NCI-H2196 treated with DMSO at 0.1 percent for 48 hours (cell line): ENCODE data around the gene ODF4.
A peak's percentile ranks its signal among the peaks of the same experiment; 100 is the strongest.

ENCODE experiments used
- DNase-seq: peaks from one replicate; lab custom pipeline; 2025; ENCODE audit not compliant: unreplicated experiment; lab: John Stamatoyannopoulos, UW

Gene ODF4, protein sequence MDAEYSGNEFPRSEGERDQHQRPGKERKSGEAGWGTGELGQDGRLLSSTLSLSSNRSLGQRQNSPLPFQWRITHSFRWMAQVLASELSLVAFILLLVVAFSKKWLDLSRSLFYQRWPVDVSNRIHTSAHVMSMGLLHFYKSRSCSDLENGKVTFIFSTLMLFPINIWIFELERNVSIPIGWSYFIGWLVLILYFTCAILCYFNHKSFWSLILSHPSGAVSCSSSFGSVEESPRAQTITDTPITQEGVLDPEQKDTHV

DNA sequence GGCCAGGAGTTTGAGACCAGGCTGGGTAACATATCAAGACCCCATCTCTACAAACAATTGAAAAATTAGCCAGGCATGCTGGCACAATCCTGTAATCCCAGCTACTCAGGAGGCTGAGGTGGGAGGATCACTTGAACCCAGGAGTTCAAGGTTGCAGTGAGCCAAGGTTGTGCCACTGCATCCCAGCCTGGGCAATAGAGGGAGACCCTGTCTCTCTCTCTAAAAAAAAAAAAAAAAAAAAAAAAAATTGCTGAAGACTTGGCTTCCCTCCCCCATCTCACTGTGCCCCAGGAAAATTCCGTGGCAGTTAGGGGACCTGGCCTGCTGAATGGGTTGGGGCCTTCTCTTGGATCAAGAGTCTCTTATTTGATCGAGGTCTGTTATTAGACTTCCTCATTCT, at the start of gene ODF4:
ODF4 (plus strand) TSS at position 301 of the 400 bp plus-strand sequence. CDS start 212 bp downstream, outside the sequence.
- DNase-seq: no peak

DNA sequence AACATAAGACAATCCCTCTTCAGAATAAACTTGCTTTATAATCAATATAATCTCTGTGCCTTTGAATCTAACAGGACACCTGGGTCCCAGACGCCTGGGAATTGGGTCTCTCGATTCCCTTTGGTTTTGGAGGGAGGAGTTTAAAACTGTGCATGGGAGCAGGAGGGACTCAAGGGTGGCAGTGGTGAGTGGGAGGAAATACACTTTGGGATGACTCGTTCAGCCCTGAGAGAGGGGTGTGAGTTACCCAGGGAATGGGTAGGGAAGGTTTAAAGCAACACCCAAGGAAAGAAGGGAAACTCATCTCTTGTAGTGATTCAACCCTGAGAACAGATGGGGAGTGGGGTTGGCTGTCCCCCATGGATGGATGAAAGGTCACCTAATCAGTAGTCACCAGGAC, 49.6 kb upstream of the ODF4 start:
- no peak for DNase-seq

DNA sequence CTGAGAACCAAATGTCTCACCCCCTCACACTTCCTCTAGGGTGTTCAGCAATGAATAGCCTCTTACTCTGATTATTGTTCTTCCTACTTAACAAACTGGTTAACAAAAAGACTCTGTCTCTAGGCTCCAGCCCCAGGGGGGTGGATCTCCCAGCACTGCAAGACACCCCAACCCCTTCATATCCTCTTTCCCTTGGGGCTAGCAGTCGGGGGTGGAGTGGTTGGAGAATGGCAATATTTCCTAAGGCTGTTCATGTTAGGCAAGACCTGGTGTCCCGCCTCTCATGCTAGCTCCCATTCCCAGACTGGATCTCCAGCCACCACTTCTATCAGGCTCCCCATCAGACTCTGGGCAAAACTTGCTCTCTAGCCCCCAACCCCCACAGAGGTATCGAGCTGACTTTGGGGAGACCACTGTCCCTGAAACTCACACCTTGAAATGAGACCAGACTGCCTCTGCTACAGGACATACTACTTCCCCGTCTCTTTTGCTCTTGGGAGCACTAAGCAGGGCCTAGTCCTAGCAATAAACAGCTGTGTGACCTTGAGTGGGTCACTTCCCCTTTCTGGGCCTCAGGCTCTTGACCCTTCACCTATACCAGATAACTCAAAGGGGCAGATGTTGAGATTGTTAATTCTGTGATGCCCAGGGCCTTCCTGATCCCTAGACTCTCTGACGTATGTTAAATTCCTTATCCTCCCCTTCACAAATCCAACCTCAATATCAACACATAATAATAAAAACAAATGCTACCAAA, 46.8 kb upstream of the ODF4 start:
- no peak for DNase-seq

DNA sequence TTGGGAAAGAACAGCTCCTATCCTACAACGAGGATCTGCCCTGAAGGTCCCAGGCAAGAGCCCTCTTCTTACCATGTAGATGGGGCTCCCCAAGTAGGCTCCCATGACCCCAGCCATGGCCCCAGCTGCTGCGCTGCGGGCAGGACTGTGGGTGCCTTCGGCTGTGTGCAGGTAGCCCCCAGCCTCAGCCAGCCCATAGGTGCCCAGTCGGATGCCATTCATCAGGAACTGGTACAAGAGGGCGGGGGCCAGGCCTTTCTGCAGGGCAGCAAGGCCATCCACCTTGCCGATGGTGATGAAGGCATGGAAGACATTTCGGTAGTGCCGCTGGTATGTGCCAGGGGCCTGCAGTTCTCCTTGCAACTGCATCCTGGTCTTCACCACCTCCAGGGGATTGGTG, 45.3 kb upstream of the ODF4 start:
- no peak for DNase-seq

DNA sequence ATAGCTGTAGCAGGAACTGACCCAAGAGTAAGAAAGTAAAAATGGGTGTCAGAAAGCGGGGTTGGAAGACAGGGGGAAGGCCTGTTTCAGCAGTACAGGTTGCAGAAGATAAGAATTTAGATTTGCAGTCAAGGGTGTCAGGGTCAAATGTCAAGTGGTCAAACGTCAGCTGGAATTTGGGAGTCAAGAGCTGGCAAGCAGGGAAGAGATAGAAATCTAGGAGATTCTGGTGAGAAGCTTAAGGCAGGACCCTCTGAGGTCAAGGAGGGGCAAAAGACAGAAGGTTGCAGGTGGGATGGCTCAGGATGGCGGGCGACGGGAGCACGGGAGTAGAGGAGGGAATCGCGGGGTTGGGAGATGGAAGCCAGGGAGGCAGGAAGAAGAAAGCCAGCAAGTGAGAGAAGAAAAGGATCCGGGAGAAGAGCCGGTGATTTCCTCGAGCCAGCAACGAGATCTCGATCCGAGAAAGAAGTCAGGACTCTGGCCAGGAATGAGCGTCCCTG, 44.8 kb upstream of the ODF4 start:
- DNase-seq: no peak

DNA sequence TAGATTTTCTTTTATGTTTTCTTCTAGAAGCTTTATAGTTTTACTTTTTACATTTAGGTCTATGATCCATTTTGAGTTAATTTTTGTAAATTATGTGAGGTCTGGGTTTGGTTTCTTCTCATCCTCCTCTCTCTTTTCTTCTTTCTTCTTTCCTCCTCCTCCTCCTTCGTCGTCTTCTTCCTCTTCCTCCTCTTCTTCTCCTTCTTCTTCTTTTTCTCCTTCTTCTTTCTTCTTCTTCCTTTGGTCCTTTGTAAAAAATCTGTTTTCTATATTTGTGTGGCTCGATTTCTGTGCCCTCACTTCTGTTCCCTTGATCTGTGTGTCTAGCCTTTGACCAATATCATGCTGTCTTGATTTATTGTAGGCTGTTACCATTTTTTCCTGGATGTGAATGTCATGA, 39.4 kb upstream of the ODF4 start:
- no peak for DNase-seq

DNA sequence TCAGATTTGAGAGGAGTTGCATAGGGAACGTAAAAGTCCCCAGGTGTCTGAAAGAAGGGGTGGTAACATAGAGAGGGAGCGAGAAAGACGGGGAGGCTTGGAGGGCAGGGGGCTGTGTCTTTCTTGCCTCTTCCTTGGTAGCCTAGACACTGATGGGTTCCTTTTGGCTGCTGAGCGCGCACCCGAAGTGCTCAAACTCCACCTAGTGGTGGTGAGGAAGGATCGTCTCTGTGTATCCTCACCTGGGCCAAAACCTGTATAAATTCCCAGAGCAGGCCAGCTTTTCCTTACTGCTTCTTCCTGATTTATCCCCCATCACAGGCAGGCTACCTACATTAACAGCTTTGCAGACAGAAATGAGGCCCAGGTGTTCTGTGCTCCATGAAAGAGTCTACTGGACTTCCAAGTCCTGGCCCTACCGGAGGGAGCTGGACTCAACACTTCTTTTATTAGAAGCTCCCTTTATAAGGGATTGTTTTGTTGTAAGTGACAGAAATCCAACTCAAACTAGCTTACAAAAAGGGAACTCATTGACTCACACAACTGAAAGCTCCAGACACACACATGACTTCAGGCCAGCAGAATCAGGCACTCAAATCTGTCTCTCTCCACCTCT, 38.9 kb upstream of the ODF4 start:
- DNase-seq: peak; percentile 16

DNA sequence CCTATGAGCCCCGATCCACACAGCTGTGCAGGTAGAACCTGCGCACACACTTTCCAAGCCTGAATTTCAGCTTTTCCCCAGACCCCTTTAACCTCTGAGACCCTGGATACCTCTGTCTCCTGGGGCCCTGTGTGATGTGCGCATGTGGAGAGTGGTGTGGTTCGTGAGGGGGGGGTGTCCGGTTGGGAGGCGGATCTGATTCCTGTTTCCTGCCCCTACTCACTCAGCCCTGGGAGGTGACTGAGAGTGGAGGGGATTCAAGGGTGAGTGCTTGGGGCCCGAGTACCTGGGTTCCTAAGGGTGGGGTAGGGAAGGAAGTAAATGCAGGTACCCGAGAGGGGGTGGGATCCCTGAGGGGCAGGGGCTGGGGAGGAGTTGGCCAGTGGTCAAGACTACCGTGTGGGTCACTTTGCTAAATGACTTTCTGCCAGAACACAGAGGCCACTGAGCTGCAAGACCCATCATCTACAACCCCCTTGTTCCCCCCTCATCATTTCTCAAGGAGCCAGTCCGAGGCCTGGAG, 29.0 kb upstream of the ODF4 start:
- DNase-seq: no peak

DNA sequence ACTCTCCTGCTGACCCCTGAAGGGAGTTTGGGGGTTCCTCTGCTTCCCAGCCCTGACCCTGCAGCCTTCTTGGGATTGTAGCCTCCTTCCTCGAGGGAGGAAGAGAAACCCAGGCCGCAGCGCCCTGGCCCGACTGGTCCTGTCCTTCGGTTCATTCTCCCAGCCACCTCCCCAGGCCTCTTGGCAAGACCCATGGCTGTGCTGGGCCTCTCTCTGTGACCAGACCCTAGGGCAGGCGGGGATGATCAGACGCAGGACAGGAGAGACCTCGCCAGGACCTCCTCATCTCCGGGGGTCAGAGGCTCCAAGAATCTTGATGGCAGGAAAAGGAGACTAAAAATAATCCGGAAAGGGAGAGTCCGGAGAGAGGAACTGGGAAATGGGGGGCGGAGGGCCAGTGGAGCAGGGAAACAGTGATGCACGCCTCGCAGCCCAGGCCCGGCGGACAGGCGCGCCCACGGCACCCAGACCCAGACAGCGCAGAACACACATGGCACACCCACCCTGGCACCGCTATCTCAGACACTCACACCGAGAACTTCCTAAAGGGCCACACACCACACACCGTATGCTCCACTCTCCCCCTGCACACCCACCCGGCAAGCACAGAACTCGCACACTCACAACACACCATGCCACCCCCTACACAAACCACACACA, 28.4 kb upstream of the ODF4 start:
- DNase-seq: no peak

DNA sequence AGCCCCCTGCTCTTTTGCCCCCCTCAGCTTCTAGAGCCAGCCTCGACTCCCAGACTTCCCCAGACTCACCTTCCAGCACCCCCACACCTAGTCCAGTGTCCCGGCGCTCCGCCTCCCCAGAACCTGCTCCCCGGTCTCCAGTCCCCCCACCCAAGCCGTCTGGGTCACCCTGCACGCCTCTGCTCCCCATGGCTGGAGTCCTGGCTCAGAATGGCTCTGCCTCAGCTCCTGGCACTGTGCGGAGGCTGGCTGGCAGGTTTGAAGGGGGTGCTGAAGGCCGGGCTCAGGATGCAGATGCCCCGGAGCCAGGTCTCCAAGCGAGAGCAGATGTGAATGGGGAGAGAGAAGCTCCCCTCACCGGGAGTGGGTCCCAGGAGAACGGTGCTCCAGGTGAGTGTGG, 27.4 kb upstream of the ODF4 start:
- DNase-seq: no peak

DNA sequence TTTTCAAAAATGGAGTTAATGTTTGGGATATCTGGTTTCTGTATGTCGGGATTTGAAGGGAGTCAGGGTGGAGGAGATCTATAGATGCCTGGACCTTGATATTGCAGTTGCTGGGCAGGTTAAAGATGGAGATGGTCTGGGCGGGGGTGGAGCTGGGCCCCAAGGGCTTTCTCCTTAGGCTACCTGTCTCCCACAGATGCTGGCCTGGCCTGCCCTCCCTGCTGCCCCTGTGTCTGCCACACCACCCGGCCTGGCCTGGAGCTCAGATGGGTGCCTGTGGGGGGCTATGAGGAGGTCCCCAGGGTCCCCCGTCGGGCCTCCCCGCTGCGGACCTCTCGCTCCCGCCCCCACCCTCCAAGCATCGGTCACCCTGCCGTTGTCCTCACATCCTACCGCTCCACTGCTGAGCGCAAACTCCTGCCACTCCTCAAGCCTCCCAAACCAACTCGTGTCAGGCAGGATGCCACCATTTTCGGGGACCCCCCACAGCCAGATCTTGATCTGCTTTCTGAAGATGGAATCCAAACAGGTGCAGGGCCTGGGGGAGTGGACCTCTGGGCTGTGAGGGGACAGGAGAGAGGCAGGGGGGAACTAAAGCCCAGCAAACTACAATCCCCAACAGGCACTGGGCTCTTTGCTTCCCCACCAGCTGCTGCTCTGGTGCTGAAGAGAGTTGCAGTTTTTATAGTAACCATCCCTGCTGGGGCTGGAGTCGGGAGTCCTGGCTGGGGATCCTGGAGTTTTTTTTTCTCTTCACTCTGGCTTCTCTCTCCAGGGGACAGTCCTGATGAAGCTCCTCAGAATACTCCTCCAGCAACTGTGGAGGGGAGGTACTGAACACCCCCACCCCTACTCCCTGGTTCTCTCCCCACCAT, 26.7 kb upstream of the ODF4 start:
- no peak for DNase-seq

DNA sequence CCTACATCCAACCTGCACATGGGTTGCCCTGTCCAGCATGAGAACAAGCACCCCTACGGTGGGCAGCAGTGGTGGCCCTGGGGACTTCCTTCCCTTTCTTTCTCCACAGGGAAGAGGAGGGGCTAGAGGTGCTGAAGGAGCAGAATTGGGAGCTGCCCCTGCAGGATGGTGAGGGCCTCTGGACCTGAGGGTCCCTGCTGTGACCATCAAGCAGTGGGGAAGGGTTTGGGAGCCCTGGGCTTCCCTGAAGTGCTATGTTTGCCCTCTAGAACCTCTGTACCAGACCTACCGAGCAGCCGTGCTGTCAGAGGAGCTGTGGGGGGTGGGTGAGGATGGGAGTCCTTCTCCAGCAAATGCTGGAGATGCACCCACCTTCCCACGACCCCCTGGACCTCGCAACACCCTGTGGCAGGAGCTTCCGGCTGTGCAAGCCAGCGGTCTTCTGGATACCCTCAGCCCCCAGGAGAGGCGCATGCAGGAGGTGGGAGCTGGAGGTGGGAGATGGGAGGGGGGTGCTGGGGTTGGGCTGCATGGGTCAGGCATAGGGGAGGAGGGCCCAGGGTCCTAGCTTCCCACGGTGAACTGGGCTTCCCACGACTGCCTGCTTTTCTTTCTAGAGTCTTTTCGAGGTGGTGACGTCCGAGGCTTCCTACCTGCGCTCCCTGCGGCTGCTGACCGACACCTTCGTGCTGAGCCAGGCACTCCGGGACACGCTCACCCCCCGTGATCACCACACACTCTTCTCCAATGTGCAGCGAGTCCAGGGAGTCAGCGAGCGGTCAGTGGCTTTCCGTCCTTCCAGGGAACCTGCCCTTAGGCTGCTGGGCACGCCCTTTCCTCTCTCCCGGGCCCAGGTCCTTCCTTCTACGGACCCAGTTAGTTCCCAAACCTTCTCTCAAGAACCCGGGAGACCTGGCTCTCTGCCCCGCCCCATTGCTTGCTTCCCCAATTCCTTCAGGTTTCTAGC, 24.6 kb upstream of the ODF4 start:
- no peak for DNase-seq

DNA sequence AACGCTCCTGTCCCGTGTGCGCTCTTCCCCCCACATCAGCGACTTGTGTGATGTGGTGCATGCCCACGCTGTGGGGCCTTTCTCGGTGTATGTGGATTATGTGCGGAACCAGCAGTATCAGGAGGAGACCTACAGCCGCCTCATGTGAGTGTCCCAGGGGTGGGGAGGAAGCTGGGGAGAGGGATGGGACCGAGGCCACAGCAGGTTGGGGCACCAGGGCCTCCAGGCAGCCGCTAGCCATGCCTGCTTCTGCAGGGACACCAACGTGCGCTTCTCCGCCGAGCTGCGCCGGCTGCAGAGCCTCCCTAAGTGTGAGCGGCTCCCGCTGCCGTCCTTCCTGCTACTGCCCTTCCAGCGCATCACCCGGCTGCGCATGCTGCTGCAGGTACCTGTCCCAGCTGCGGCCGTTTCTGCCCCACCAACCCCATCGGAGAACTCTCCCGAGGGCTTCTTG, 23.8 kb upstream of the ODF4 start:
- no peak for DNase-seq

DNA sequence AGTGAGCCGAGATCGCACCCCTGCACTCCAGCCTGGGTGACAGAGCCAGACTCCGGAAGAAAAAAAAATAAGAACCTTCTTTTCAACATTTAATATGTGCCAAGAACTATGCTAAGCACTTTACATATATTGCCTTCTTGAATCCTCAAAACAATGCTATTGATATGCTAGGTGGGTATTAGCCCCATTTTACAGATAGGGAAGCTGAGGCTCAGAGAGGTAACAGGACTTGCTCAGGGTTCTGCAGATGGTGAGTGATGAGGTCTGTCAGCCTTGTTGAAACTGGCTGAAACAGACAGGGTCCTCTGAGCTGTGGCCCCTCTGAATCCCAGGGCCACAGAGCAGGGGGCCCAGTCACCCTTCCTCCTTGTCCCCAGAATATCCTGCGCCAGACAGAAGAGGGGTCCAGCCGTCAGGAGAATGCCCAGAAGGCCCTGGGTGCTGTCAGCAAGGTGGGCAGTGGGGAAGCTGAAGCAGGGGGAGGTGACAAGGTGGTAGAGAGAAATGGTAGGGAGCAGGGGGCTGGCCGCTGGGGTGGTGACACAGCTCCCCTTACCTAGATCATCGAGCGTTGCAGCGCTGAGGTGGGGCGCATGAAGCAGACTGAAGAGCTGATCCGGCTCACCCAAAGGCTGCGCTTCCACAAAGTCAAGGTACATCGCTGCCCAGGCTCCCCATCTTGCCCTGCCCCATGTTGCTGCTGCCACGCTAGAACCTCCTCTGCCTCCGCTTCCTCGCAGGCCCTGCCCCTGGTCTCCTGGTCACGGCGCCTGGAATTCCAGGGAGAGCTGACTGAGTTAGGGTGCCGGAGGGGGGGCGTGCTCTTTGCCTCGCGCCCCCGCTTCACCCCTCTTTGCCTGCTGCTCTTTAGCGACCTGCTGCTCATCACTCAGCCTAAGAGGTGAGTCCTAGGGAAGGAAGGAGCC, 21.4 kb upstream of the ODF4 start:
- no peak for DNase-seq

DNA sequence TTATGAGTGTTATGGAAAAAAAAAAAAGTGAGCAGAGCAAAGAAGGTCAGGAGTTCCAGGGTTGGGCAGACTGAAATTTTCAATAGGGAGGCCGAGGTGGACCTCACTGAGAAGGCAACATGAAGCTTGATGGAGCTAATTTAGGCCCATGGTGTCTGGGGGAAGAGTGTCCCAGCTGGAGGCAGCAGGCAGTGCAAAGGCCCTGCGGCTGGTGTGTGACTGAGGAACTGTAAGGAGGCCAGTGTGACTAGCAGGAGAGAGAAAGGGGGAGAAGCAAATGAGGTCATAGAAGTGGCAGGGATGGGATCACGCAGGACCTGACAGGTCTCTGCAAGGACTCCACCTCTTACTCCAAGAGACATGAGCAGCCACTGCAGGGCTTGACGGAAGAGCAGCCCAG, 19.4 kb upstream of the ODF4 start:
- no peak for DNase-seq

DNA sequence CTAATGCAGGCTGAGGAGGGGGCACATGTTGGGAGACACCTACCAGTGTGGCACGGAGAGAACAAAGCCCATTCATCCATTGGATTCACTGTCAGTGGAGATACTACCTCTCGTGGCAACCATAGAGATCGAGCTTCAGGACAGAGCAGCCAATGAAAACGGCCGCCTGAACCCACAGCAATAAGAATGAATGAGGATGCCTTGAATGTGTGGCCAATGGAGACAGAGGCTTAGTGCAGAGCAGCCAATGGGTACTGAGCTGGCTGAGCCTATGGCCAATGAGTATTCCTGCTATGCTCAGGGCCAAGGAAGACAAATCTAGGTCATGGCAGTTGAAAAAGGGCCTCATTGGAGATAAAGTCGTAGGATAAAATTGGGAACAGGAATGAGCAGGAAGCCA, 18.6 kb upstream of the ODF4 start:
- no peak for DNase-seq

DNA sequence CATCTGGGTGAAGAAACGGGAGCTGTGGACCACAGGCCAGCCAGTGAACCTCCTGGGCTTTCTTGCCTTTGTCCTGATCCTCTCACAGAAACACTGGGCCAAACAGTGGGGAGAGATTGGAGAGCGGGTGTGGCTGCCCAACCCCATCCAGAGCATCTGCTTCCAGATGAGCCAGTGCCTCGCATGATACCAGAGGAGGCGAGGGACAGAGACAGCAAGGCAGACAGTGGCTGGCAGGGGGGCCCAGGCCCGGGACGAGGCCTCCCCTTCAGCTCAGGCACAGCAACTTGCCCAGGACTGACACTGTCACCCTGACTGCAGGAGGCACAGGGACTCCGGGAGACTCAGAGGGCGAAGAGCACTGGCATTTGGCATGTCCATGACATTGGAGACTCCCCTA, 17.6 kb upstream of the ODF4 start:
- DNase-seq: no peak

DNA sequence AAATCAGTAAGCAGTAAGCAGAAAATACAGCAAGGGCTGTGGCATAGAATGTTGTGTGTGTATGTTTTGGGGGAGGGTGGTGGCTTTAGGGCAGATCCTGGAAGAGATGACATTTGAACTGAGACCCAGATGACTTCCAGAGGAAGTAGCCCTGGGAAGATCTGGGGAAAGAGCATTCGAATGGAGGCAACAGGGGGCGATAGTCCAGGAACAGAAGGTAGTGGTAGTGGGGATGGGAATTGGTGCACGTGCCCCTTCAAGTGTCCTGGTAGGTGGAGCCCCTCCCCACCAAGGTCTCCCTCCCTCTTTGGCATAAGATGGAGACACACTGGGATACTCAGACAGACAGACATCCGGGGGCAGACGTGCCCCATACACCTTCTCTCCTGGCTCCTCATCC, 15.5 kb upstream of the ODF4 start:
- no peak for DNase-seq
